K562 (cell line): ENCODE data around the gene ALDH16A1. TPM values are rescaled to one million over a fixed set of nuclear protein-coding genes. Genes with fewer than 3 reads are reported as not detected.

ENCODE experiments used
- ATAC-seq: fragments of 200-7000 bp; cut with Tn5 transposase; 3 replicates; pipeline ENCODE4 v1.9.1; 2020; ENCODE audit warnings: moderate library complexity
- BruUV-seq: library from RNA; stranded (reverse); fragments of 400-500 nt; replicated peaks from 2 replicates; lab custom pipeline; 2021; lab: Mats Ljungman, UMichigan
- CTCF ChIA-PET: fragments of 300-600 bp; formaldehyde crosslinking; extraction: SDS; loops from one replicate; lab custom pipeline; 2021; ENCODE audit warnings: low intra/inter-chr PET ratio; lab: Yijun Ruan, JAX
- POLR2A ChIA-PET: fragments of 300-600, 350-650 bp; sonication (Branson Sonifier 250); formaldehyde crosslinking; extraction: SDS; loops from one replicate; lab custom pipeline; 2021; ENCODE audit warnings: antibody characterized with exemption, inconsistent platforms; lab: Yijun Ruan, JAX
- DNase-seq, 4 experiments: peaks; one replicate each; pipeline versions ENCODE4 v3.0.0 to v3.0.0-alpha.2; 2011 to 2018; ENCODE audit warnings: low spot score in 3 of 4, mixed read lengths in 3 of 4; ENCODE audit errors: extremely low read depth in 1 of 4
- FAIRE-seq: peaks from 2 replicates; lab custom pipeline; 2011; peaks lifted over from hg19 to GRCh38; lab: Jason Lieb, UNC
- H2AFZ ChIP-seq: 2 replicates; pipeline ENCODE4 v1.6.0; 2011; ENCODE audit warnings: low read depth, low read length, control low read depth, inconsistent platforms
- H3K27ac ChIP-seq: fragments of 200-600 bp; 3 replicates; pipeline ENCODE4 v1.8.0; 2011; ENCODE audit warnings: low read depth, mild to moderate bottlenecking, control low read depth, inconsistent platforms, low read length, moderate library complexity, mixed read lengths; ENCODE audit errors: extremely low read depth
- H3K27me3 ChIP-seq, 2 experiments: fragments of 300-600 bp in 1 of 2; 2 replicates in 1 of 2; 3 replicates in 1 of 2; pipeline versions ENCODE4 v1.6.0 to v1.8.0; 2011; ENCODE audit warnings: inconsistent platforms in 2 of 2, low read length in 2 of 2, mild to moderate bottlenecking in 1 of 2, mixed read lengths in 1 of 2, moderate library complexity in 1 of 2; ENCODE audit not compliant: control insufficient read depth in 2 of 2, insufficient read depth in 2 of 2
- H3K36me3 ChIP-seq: fragments of 300-600 bp; 3 replicates; pipeline ENCODE4 v1.8.0; 2011; ENCODE audit warnings: mild to moderate bottlenecking, low read length, inconsistent platforms; ENCODE audit not compliant: control insufficient read depth, insufficient read depth
- H3K4me1 ChIP-seq, 2 experiments: fragments of 200-600 bp in 1 of 2; replicated peaks in 1 of 2; 2 replicates in 1 of 2; 3 replicates in 1 of 2; pipeline versions ENCODE4 v1.5.1 to v1.8.0; 2011; ENCODE audit warnings: inconsistent platforms in 2 of 2, low read length in 2 of 2, mild to moderate bottlenecking in 1 of 2, mixed read lengths in 1 of 2, moderate library complexity in 1 of 2; ENCODE audit not compliant: control insufficient read depth in 2 of 2, insufficient read depth in 2 of 2
- H3K4me2 ChIP-seq: 2 replicates; pipeline ENCODE4 v1.6.1; 2011; ENCODE audit warnings: low read length, control low read depth, inconsistent platforms, mixed read lengths; ENCODE audit not compliant: insufficient read depth
- H3K4me3 ChIP-seq: fragments of 200-600 bp; sonication (generic), shearing (Covaris generic); 2 replicates; pipeline ENCODE4 v1.5.1; 2016; ENCODE audit warnings: control low read depth, inconsistent platforms
- H3K79me2 ChIP-seq: fragments of 200-600 bp; 3 replicates; pipeline ENCODE4 v1.8.0; 2011; ENCODE audit warnings: low read length, inconsistent platforms; ENCODE audit not compliant: control insufficient read depth, insufficient read depth
- H3K9ac ChIP-seq, 2 experiments: 2 replicates each; pipeline versions ENCODE4 v1.6.0 to v1.6.1; 2011; ENCODE audit warnings: low read depth in 2 of 2, low read length in 2 of 2, control low read depth in 1 of 2, inconsistent platforms in 1 of 2, mild to moderate bottlenecking in 1 of 2, mixed read lengths in 1 of 2; ENCODE audit not compliant: insufficient read depth in 1 of 2
- H3K9me1 ChIP-seq: one replicate; pipeline ENCODE4 v1.6.0; 2011; ENCODE audit warnings: inconsistent platforms, mild to moderate bottlenecking, low read length, moderate library complexity; ENCODE audit not compliant: control insufficient read depth, insufficient read depth
- H3K9me3 ChIP-seq: replicated peaks from 2 replicates; pipeline ENCODE4 v1.5.1; 2011; ENCODE audit warnings: low read depth, low read length, inconsistent platforms; ENCODE audit not compliant: control insufficient read depth, insufficient read depth
- H4K20me1 ChIP-seq: replicated peaks from 2 replicates; pipeline ENCODE4 v1.6.1; 2011; ENCODE audit warnings: low read length, inconsistent platforms, mixed read lengths; ENCODE audit not compliant: control insufficient read depth, insufficient read depth
- CBX1 ChIP-seq: sonication (generic); IDR thresholded peaks from 2 replicates; pipeline ENCODE4 v1.6.1; 2016; ENCODE audit warnings: antibody characterized with exemption, low read depth, mild to moderate bottlenecking
- FOXM1 ChIP-seq, 2 experiments: fragments of 450-650 bp in 1 of 2; sonication (generic) in 1 of 2; formaldehyde crosslinking in 1 of 2; IDR thresholded peaks; 2 replicates each; pipeline versions ENCODE4 v1.6.1 to v1.9.0; 2017 to 2022; ENCODE audit warnings: low read depth in 2 of 2, mild to moderate bottlenecking in 2 of 2, missing genetic modification reagents in 1 of 2, moderate library complexity in 1 of 2
- HDAC8 ChIP-seq: fragments of 450-650 bp; IDR thresholded peaks from 2 replicates; pipeline ENCODE4 v1.6.1; 2016; ENCODE audit warnings: mild to moderate bottlenecking, missing genetic modification characterization, moderate library complexity, missing compliant biosample characterization
- KHSRP ChIP-seq: fragments of 450-650 bp; IDR thresholded peaks from 2 replicates; pipeline ENCODE4 v1.6.1; 2017
- MAFK ChIP-seq: IDR thresholded peaks from 2 replicates; pipeline ENCODE4 v1.6.1; 2011; ENCODE audit warnings: low read length, improper control_type of control experiment
- MAX ChIP-seq: sonication (generic); formaldehyde crosslinking; IDR thresholded peaks from 2 replicates; pipeline ENCODE4 v1.9.0; 2022; ENCODE audit warnings: mild to moderate bottlenecking, missing genetic modification reagents
- POLR2A ChIP-seq: fragments of 450-650 bp; conservative IDR thresholded peaks from 2 replicates; pipeline ENCODE4 v1.6.1; 2016
- PREB ChIP-seq: sonication (generic); formaldehyde crosslinking; IDR thresholded peaks from 2 replicates; pipeline ENCODE4 v1.8.1; 2023; ENCODE audit warnings: mild to moderate bottlenecking, missing genetic modification reagents
- PTRF ChIP-seq: fragments of 450-650 bp; IDR thresholded peaks from 2 replicates; pipeline ENCODE4 v1.6.1; 2016; ENCODE audit warnings: mild to moderate bottlenecking, missing genetic modification characterization, missing compliant biosample characterization
- RCOR1 ChIP-seq, 2 experiments: IDR thresholded peaks; 2 replicates each; pipeline ENCODE4 v1.6.1; 2012; ENCODE audit warnings: low read depth in 2 of 2, low read length in 2 of 2, borderline replicate concordance in 1 of 2, improper control_type of control experiment in 1 of 2
- TFAP4 ChIP-seq: sonication (generic); formaldehyde crosslinking; IDR thresholded peaks from 2 replicates; pipeline ENCODE4 v1.8.0; 2022; ENCODE audit warnings: missing genetic modification reagents, mild to moderate bottlenecking, moderate library complexity, borderline replicate concordance
- ZBTB1 ChIP-seq: sonication (generic); formaldehyde crosslinking; IDR thresholded peaks from 2 replicates; pipeline ENCODE4 v1.8.1; 2023; ENCODE audit warnings: missing genetic modification reagents, low read depth, mild to moderate bottlenecking, borderline replicate concordance
- ZNF12 ChIP-seq: sonication (generic); formaldehyde crosslinking; IDR thresholded peaks from 2 replicates; pipeline ENCODE4 v1.4.0; 2020; ENCODE audit warnings: mild to moderate bottlenecking, missing genetic modification reagents
- ZNF143 ChIP-seq: sonication (generic); formaldehyde crosslinking; IDR thresholded peaks from 2 replicates; pipeline ENCODE4 v1.9.0; 2022; ENCODE audit warnings: mild to moderate bottlenecking, missing genetic modification reagents
- ZNF592 ChIP-seq: fragments of 450-650 bp; IDR thresholded peaks from 2 replicates; pipeline ENCODE4 v1.6.1; 2017; ENCODE audit warnings: antibody characterized with exemption, mild to moderate bottlenecking
- WGBS: fragments of 100-300 bp; shearing (Covaris generic); methylation state at CpG from one replicate; pipeline ENCODE4 v1.1.6; 2016; ENCODE audit warnings: low coverage, mixed read lengths; ENCODE audit not compliant: insufficient coverage; ENCODE audit errors: missing lambda C conversion rate; 5-methylcytosine and 5-hydroxymethylcytosine counted together
- in situ Hi-C: fragments of 300-500 bp; cut with MboI; formaldehyde crosslinking; loops from 4 replicates; pipeline ENCODE4 v1.15.0; 2018; ENCODE audit warnings: inconsistent platforms, mixed read lengths
- intact Hi-C: fragments of 100-400 bp; cut with micrococcal nuclease; formaldehyde crosslinking; loops from 2 replicates; pipeline ENCODE4 v1.14.2; 2022
- polyA plus RNA-seq, 8 experiments: library from polyadenylated mRNA; depleted of rRNA in 4 of 8; stranded (reverse) in 5 of 8; unstranded in 3 of 8; fragments of >200 nt; fragmentation: Nextera tagmentation in 2 of 8; fragmentation: Illumina TruSeq in 1 of 8; extraction: Ambion mirVana in 2 of 8; extraction: Trizol in 1 of 8; gene quantifications; 2 replicates each; pipeline versions ENCODE4 v1.2.1 to v1.2.3, GENCODE V29; 2011 to 2014; ENCODE audit warnings: inconsistent platforms in 1 of 8, missing spikeins in 1 of 8
- total RNA-seq, 7 experiments: library from RNA; depleted of rRNA in 6 of 7; stranded (reverse); fragments of >200 nt in 6 of 7; fragmentation: Illumina TruSeq in 2 of 7; extraction: Trizol in 2 of 7; gene quantifications; 2 replicates each; pipeline versions ENCODE4 v1.2.1 to v1.2.3, GENCODE V29; 2011 to 2021; ENCODE audit warnings: low replicate concordance in 1 of 7

ALDH16A1 gene
- total and polyA plus RNA-seq, 9 of the 15 experiments (the other 6 are each of a cell fraction or from before 2014, with no cell fraction given): 2.2 to 52.2 (median 7.6) TPM

- POLR2A ChIA-PET: interaction anchor here (0.6 to 3.0 kb wide), 12 partner anchors 11 to 829 kb away, joined by 3 to 16 read pairs (median 3); partner anchors contain the start of gene DKKL1
- intact Hi-C loops: no loop called here
- Histone ChIP-seq H3K79me2 (peaks cover 46% of the 10 kb centered on the region), H3K27me3 (no peaks in the 10 kb centered on the region), H3K27ac (peak overlapping the region; percentile 99), H3K36me3 (peaks cover 53% of the 10 kb centered on the region), H2AFZ (no peak overlapping the region), H3K4me2 (peak overlapping the region; percentile 95), H3K9ac (peak overlapping the region; percentile 97 to 100), H3K4me1 (peaks cover 19 to 27% of the 10 kb centered on the region in 2 experiments; a peak in 3 of 5 replicates), H3K4me3 (peak overlapping the region; percentile 100), H3K9me3 (no peaks in the 10 kb centered on the region), H4K20me1 (peaks cover 30% of the 10 kb centered on the region), H3K9me1 (peaks cover 3% of the 10 kb centered on the region)
- CTCF ChIA-PET: no interaction called here
- BruUV-seq: no TSS peak
- ATAC-seq (peak; percentile 51), DNase-seq (peak; percentile 25 to 81 (median 45)), FAIRE-seq (no peak)
- in situ Hi-C loops: loop anchor here (10.0 kb wide), 1 partner anchor 385 kb away; the partner anchor contains the start of genes AKT1S1 and TBC1D17
- WGBS: 6% methylated on average over 15 of the region's 15 CpGs
- 0 out of 2 replicates have a peak, but pooled peaks have one; percentile 29 for TF ChIP-seq MAX (CRISPR knock-in tag)
- TF ChIP-seq TFAP4 (CRISPR knock-in tag): peak; percentile 60
- peak; percentile 74; the same call in 1 of the 2 replicates for TF ChIP-seq ZBTB1
- TF ChIP-seq POLR2A: peak; percentile 73
- no peak for TF ChIP-seq KHSRP
- peak in 1 of 2 experiments; percentile 58; a peak in 1 of 4 replicates for TF ChIP-seq RCOR1 (IDR thresholded peaks at IDR 0.05; ENCODE audit: borderline replicate concordance in 1 of 2, low read depth in 2 of 2, low read length in 2 of 2)
- peak; percentile 51; the same call in 1 of the 2 replicates for TF ChIP-seq ZNF592
- TF ChIP-seq HDAC8 (tag): 0 out of 2 replicates have a peak, but pooled peaks have one; percentile 20
- peak; percentile 52; the same call in 1 of the 2 replicates for TF ChIP-seq ZNF143 (CRISPR knock-in tag)
- TF ChIP-seq CBX1: no peak
- TF ChIP-seq PTRF (tag): no peak
- no peak for TF ChIP-seq MAFK
- TF ChIP-seq PREB: peak; percentile 99; the same call in 1 of the 2 replicates
- no peak for TF ChIP-seq FOXM1 (IDR thresholded peaks at IDR 0.05; ENCODE audit: low read depth)
- TF ChIP-seq FOXM1 (CRISPR knock-in tag; IDR thresholded peaks at IDR 0.05; ENCODE audit: low read depth): peak; percentile 24; the same call in 1 of the 2 replicates
- TF ChIP-seq ZNF12 (CRISPR knock-in tag): 0 out of 2 replicates have a peak, but pooled peaks have one; percentile 25
Measured at GRCh38 chr19:49489601-49490167, 36.7 kb downstream of the ALDH16A1 start.
